Urothelium cell line (cell line): Measurements from ENCODE around the gene RAB33A.

Experiments
- DNase-seq: peaks from one replicate; pipeline ENCODE4 v3.0.0; 2011; ENCODE audit warnings: low spot score, mixed read lengths
- FAIRE-seq: peaks from 2 replicates; lab custom pipeline; 2011; peaks lifted over from hg19 to GRCh38; lab: Jason Lieb, UNC

The RAB33A gene

DNA sequence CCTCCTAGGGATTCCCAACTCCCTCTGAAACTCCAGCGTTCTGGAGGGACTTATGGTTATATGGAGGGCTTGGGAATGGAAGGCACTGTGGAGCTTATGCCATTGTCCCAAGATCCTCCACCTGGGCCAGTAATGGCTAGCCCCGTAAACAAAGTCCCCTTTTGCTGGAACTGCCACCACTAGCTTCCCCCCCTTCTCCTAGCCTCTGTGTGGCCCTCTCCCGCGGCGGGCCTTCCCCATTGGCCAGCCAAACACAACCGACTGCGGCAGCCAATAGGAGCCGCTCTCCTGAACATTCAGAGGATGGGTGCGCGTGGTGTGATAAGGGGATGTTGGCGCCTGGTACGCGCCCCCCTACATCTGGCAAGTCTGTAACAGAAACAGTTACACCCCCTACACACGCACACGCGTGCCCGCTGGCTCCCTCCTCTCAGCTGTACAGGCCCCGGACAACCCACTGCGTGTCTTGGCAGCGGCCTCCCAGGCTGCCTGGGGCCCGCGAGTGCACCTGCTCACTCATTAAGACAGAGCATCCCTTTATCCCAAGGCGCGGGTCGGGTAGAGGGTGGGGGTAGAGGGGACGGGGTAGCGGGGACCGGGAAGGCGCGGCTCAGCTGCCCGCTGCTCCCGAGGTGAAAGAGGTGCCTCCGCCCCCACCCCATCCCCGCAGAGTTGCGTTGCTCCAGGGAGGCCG is 863 bp upstream of the RAB33A start:
- DNase-seq (no peak), FAIRE-seq (no peak)

DNA sequence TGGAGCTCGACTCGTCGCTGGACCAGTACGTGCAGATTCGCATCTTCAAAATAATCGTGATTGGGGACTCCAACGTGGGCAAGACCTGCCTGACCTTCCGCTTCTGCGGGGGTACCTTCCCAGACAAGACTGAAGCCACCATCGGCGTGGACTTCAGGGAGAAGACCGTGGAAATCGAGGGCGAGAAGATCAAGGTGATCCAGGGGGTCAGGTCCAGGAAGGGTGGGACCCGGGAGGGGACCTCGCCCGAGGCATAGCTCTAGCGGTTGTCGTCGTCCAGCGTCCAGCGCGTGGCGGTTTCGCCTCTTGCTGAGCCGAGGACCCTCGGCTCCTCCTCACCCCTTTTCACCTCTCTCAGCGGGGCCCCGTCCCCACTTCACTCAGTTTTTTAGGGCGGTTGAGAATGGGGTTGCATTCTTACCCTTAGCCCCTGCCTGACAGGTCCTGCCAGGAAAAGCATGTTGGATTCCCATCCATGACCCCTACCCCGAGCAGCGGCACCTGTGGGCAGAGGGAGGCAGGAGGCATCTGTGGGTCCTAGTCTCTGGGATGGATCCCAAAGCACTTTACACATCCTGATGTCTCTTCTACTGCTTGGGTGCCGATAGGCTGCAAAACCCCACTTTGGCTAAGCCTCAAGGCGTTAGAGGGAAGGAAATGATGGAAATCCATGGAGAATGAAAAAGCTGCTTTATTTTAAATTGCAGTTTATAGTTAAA is 524 bp downstream of the RAB33A start:
- no peak for FAIRE-seq
- DNase-seq, result no peak

DNA sequence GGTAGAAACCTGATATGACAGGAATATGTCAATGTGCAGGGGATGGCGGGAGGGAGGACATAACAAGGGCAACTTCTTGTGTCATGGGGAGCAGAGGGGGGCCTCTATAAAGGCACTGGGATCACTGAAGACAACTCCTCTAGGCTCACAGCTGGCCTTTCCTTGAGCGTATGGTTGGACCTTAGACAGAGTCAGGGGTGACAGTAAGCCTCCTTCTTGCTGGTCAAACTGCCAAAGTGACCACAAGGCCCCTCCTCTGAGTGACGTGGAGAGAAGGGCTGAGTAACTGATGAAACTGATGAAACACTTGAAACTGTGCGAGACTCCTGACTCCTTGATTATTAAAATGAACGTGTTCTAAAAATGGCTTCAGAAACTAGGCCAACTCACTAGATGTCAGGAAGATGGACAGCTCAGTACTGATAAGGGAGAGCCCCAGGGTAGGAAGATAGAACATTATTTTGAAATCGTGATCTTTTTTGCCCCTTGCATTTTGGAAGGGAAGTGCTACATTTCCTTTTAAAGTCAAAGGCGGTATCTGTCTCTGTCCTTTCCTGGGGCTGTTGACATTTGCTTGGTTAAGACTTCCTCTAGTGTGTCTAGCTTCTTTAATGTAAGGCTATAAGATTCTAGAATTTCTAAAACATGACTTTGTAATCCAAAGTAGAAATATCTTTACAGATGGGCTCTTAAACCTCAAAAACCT is 1.6 kb downstream of the RAB33A start:
- no peak for DNase-seq
- no peak for FAIRE-seq

DNA sequence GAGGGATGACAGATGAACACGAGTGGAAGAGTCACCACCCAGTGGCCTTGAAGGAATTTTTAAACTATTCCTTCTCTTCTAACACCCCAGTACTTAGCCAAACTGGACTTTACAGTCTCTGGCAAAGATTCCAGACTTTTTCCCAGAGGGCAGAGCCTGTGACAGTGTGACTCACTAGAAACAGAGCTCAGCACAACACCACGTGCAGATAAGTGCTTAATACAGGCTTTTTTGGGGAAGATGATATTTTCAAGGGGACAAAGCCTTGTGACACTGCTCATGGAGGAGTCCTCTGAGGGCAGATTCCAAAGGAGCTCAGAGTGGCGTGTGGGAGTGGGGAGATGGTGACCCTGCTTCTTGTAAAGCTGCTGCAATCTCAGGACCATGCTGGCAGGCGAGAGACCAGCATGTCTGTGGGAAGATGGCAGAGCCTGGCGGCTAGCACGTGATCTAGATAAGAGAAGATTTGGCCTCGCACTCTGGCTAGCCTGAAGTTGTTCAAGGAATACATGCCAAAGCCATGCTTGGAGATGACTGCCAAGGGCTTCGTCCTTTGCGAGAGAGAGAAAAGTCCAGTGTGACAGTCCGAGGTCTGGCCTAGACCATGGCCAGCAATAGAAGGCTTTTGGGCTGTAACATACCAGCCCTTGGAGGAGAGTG is 2.4 kb downstream of the RAB33A start:
- no peak for FAIRE-seq
- DNase-seq, result no peak

DNA sequence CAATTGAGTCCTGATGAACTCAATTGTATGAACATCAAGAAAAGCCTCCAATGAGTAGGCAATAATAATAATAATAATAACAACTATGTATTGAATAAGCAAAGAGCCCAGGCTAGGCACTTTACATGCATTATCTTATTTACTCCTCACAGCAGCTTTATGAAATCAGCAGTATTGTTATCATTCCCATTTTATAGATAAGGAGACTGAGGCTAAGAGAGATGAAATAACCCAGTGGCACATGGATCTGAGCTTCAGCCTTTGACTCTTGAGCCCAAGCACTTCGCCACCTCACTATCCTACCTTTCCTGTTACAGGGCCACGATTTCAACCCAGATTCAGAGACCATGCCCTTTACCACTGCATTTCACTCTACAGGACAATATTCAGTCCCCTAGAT is 3.2 kb downstream of the RAB33A start:
- FAIRE-seq, result no peak
- DNase-seq, result no peak

DNA sequence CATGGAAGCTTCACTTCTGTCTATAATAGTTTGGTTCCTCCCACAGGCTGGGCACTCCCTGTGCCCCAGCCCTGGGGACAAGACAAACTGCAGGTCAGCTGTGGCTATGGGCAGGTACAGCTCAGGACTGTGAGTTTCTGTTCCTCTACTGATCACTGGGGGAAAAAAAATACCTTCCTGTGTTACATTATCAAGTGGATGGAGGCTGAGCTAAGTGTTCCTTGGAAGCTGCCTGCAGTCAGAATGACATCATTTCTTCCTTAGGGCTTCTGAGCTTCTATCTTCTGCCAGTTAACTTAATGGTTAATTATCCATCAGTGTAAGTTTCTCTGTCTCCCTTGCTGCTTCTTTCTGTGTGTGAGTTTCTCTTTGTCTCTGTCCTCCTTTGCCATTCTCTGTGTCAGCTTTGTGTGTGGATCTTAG is 4.6 kb downstream of the RAB33A start:
- FAIRE-seq, result no peak
- DNase-seq, result no peak

DNA sequence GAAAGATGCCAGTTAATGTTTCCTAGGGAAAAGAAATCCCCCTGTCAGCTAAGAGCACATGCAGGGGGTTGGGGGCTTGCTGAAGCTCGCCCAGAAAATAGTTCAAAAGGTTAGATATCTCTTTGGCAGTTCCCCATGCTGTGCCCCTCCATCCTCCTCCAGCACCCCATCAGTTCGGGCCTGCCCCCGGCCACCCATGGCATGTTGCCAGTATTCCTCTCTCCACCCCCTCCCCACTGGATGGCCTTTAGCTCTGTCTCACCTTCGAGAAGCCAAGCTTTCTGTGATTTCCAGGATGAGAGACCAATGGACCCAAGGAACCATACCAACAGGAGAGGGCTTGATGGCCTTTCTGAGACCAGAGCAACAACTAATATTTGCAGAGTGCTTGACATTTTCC is 5.2 kb downstream of the RAB33A start:
- no peak for FAIRE-seq

DNA sequence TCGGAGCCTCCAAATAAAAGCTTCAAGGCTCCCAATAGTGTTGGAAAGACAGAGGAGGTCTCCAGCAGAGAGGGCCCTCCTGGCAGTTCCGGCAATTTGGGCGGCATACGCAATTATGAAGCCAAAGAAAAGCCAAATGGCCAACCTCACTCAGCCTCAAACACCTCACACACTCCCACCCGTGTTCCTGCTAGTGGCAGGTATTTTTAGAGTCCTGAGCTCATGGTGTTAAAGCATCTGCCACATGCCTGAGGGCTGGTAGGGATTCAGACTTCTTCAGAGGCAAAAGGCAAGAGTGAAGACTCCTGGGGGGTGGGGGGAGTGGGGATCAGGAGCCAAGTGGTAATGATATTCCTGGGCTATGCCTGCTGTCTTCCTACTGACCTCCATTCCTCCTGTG is 7.4 kb downstream of the RAB33A start:
- no peak for FAIRE-seq

More for the DNA sequence above, 5.2 kb downstream of the RAB33A start:
- no peak for DNase-seq

DNA sequence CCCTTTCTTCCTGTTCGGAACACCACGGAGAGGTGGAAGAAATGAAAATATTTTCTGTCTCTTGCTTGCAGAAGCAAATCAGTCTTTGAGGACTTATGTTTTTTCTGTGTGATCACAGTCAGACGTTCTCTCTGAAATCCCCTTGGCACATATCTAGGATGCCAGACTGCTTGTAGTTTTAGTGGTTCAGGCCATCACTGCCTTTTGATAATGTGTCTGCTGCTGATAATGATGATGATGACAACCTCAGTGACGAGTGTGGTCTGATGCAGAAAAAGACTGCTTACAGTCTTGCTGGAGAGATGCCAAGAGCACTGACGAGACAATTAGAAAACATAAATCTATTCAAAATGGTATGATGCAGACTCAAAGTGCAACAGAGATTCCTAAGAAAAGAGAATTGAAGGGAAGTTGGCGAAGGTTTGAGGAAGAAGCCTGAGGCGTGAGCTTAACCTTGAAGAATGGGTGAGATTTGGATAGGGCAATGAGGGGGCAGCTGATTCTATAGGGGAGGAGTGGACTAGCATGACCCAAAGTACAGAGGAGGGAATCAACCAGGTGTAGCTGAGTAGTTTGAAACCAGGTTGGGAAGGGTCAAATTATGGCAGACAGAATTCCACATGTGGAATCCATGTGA is 7.9 kb downstream of the RAB33A start:
- FAIRE-seq (no peak), DNase-seq (no peak)

More for the DNA sequence above, 7.4 kb downstream of the RAB33A start:
- DNase-seq, result no peak

DNA sequence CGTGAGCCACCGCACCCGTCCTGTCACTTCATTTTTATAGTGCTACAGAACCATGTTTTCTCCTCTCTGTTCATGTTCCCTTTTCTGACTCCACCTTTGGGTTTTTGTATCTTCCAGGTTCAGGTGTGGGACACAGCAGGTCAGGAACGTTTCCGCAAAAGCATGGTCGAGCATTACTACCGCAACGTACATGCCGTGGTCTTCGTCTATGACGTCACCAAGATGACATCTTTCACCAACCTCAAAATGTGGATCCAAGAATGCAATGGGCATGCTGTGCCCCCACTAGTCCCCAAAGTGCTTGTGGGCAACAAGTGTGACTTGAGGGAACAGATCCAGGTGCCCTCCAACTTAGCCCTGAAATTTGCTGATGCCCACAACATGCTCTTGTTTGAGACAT is 12.4 kb downstream of the RAB33A start:
- FAIRE-seq (no peak), DNase-seq (no peak)

DNA sequence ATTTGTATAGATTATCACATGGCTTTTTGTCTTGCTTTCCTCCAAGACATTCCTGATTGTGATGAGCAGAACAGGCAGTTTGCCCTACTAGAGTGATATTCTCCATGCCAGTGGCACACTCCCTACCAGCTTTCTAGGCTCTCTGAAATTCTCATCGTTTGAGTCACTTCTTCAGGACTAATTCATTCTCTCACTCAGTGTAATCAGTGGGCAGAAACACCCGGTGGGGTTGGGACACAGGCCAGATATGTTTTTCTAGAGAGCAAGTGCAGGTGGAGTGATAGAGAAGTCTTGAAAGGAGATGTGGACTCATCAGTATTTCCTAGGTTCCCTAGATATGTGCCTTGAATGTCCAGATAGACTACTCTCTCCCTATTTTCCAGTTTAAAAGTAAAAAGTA is 13.1 kb downstream of the RAB33A start:
- DNase-seq (no peak), FAIRE-seq (no peak)

DNA sequence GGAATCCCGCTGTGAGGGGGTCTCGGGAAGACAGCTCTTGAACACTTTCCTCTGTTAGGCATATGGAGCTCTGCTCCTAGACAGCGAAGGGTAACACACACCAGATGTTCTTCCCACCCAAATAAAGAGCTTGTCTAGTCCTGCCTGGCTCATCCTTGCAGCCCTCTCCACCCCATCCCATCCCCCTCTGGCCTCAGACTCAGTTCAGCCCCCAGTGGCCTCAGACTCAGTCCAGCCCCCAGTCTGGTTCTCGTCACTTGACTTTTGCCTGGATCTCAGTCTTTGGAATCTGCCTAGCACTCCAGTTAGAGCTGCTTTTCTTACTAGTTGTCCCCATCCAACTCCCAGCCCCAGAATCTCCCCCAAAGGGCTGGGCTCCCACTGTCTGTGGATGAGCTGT is 14.9 kb downstream of the RAB33A start:
- FAIRE-seq, result no peak
- no peak for DNase-seq

DNA sequence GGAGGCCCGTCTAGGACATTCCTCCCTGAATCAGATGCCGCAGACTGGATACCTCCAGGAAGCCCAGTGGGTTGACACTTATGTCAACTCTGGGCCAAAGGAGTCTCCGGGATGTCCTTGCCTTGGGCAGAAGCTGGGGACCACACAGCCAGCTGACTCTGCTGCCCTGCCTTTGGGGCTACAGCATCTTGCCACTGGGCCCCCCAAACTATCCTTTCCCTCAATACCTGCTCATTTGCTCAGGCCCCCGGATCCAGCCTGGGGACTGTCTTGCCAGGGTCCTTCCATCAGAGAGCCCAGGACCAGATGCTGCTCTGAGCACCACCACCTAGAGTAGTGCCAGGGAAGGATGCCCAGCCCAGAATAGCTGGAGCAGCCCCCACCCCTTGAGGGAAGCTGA is 19.0 kb downstream of the RAB33A start:
- FAIRE-seq, result no peak
- DNase-seq, result no peak

DNA sequence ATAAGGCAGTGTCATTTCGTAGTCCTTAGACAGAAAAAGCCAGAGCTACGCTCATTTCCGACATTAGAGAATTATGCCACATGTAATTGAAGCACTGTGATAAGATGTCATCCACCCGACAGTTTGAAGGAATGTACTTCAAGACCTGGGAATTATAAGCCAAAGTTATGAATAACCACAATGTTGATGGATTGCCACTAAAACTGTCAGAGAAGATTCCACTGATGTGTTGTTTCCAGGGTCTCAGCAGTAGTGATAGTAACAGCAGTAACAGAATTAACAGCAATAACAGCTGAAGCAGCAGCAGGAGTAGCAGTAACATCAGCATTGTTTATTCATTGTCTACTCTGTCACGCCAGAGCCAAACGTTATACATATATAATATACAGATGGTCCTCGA is 24.7 kb downstream of the RAB33A start:
- DNase-seq (no peak), FAIRE-seq (no peak)

DNA sequence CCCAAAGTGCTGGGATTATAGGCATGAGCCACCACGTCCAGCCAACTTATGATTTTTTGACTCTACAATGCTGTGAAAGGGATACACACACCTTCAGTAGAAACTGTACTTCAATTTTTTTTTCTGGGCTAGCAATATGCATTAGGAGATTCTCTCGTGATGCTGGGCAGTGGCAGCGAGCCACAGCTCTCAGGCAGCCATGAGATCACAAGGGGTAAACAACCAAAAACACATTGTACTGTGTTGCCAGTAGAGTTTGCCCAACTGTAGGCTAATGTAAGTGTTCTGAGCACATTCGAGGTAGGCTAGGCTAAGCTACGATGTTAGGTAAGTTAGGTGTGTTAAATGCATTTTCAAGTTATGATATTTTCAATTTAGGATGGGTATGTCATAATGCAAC is 25.7 kb downstream of the RAB33A start:
- FAIRE-seq (no peak), DNase-seq (no peak)

DNA sequence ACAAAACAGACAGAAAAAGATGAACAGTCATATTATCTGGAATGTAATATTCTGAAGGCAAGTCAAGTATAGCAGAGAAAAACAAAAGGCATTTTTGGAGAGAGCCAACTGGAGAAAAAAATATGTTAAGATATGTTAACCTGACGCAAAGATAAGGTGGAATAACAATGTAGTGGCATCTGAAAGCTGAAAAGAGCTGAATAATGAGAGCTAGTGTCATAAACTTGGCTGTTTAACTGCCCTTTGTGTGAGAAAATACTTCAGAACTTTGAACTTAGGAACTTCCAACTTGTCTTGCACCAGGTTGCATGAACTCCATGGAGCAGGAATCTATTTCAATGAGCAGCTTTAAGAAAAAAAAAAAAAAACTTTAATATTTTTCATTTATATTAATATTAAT is 32.9 kb downstream of the RAB33A start:
- FAIRE-seq, result no peak
- DNase-seq, result no peak

DNA sequence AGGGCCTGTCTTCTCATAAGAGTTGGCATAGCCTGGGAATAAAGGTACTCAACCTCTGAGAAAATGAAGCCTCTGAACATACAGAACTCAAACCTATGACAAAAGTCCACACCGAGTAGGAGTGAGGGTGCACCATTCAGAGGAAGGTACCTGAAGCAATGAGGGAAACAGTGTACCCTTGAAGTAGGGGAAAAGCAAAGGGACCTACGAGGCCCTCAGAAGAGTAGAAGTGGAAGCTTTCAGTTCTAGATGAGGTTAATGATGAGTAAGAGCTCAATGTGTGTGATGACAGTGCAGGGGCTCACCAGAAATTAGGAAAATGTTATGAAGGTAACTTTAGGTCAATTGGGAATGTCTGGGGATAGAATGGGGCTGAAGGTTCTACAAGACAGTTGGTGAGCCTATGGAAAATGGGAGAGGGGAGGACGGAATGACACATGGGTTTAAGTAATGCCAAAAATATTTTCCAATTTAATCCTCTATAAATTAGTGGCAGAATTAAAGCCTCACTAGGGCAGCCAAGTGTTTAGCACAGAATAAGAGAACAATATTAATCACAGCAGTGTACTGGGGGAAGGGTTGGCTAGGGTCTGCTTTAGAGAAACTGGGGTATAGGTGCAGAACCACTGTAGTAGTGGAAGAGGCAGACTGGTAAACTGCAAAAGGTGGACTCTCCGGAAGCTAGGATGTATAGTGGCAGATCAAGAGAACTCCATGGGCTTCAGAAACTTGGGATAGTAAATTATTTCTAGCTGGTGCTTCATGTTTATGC is 39.8 kb downstream of the RAB33A start:
- DNase-seq (no peak), FAIRE-seq (no peak)

DNA sequence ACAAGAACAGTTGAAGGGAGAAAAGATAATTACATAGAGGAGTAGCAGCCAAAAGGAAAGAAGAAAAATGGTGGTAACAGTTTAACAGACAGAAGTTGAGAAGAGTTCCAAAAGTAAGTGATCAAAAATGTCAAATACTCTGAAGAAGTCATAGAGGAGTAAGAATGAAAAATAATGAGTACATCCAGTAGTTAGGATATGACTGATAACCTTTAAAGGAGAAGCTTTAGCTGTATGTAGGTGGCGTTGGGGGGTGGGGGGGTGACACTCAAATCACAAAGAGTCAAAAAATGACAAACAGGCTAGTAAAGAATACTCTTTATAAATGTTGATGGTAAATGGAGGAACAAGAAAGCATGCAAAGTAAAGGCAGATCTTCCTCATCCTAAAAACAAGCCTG is 40.6 kb downstream of the RAB33A start:
- DNase-seq, result no peak
- FAIRE-seq, result no peak

DNA sequence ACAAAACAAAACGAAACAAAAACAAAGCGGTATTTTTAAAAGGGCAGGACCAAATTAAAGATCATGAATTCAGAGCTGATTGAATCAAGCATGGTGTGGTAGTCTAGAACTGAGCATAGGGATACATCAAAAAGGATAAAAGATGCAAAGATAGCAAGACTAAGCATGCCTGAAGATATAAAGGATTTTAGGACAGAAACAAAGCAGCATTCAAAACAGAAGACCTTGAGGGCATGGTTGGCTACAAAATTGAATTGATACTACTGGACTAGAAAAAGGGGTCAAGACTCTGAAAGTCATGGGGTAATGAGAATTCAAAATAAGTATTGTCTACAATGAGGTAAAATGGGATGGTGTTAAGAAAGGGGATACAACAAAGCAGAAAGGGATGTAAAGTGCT is 41.6 kb downstream of the RAB33A start:
- no peak for FAIRE-seq
- no peak for DNase-seq

DNA sequence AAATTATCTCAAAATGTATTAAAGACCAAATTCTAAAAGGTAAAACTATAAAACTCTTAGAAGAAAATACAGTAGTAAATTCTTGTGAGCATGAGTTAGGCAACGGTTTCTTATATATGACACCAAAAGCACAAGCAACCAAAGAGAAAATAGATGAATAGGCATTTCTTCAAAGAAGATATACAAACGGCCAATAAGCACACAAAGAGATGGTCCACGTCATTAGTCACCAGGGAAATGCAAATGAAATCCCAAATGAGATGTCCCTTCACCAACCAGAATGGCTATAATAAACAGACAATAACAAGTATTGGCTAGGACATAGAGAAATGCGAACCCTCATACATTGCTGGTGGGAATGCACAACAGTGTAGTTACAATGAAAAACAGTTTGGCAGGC is 44.6 kb downstream of the RAB33A start:
- DNase-seq (no peak), FAIRE-seq (no peak)
